Upper lobe of left lung (tissue), 6 donors: Measurements from ENCODE around the gene DHRS1. TPM values are rescaled to one million over a fixed set of nuclear protein-coding genes. Genes with fewer than 3 reads are reported as not detected.

Experiments
- ATAC-seq, 2 donors: fragments of 200-7000 bp; cut with Tn5 transposase; one replicate each; pipeline ENCODE4 v1.9.1; 2022; ENCODE audit warnings: mild to moderate bottlenecking in 2 of 2, moderate library complexity in 2 of 2; ENCODE audit not compliant: low FRiP score in 2 of 2
- DNase-seq, 2 donors: peaks; one replicate each; pipeline ENCODE4 v3.0.0-alpha.2; 2019 to 2020
- H3K27ac ChIP-seq, 4 donors: fragments of 200-600 bp; sonication (generic); one replicate each; pipeline ENCODE4 v1.5.1; 2016 to 2019
- H3K27me3 ChIP-seq, 4 donors: fragments of 200-600 bp; sonication (generic); one replicate each; pipeline ENCODE4 v1.5.1; 2017 to 2019
- H3K36me3 ChIP-seq, 4 donors: fragments of 200-600 bp; sonication (generic); one replicate each; pipeline ENCODE4 v1.5.1; 2016 to 2019
- H3K4me1 ChIP-seq, 4 donors: fragments of 200-600 bp; sonication (generic); one replicate each; pipeline ENCODE4 v1.5.1; 2018 to 2019
- H3K4me3 ChIP-seq, 4 donors: fragments of 200-600 bp; sonication (generic); one replicate each; pipeline ENCODE4 v1.5.1; 2017 to 2019; ENCODE audit warnings: mild to moderate bottlenecking in 2 of 4, moderate library complexity in 1 of 4
- H3K9me3 ChIP-seq, 4 donors: fragments of 200-600 bp; sonication (generic); one replicate each; pipeline ENCODE4 v1.5.1; 2018 to 2019
- CTCF ChIP-seq, 6 experiments: fragments of 450-650 bp in 4 of 6; fragments of 200-600 bp in 2 of 6; sonication (generic) in 2 of 6; IDR thresholded peaks; one replicate each; pipeline ENCODE4 v1.5.1; 2016 to 2019; ENCODE audit warnings: antibody characterized with exemption in 6 of 6
- EP300 ChIP-seq, 4 donors: sonication (generic); formaldehyde crosslinking; IDR thresholded peaks; one replicate each; pipeline ENCODE4 v1.5.1; 2017; ENCODE audit warnings: antibody characterized with exemption in 4 of 4, control low read depth in 2 of 4
- POLR2A ChIP-seq, 4 donors: fragments of 450-650 bp; IDR thresholded peaks; one replicate each; pipeline ENCODE4 v1.5.1; 2016 to 2017; ENCODE audit warnings: antibody characterized with exemption in 4 of 4, mild to moderate bottlenecking in 2 of 4
- POLR2AphosphoS5 ChIP-seq, 2 donors: sonication (generic); formaldehyde crosslinking; IDR thresholded peaks; one replicate each; pipeline ENCODE4 v1.5.1; 2017; ENCODE audit warnings: antibody characterized with exemption in 2 of 2
- WGBS, 2 donors: methylation state at CpG; one replicate each; pipeline ENCODE4 v1.1.5; 2017 to 2018; 5-methylcytosine and 5-hydroxymethylcytosine counted together
- total RNA-seq, 6 donors: library from RNA; depleted of rRNA in 4 of 6; stranded (reverse); fragments of >200 nt in 4 of 6; gene quantifications; one replicate each; pipeline versions ENCODE4 v1.1.0 to v1.2.1, GENCODE V29; 2016 to 2021
- donor health status: DM: no; HTN: no; CAD: no; lungs with moderate emphysema.
- donor health status: DM: no; HTN: yes; CAD: no; lungs with severe emphysema.

DHRS1 gene
- total RNA-seq = 10 to 100 TPM; 23.0 to 60.3 (median 32.8) TPM

GRCh38 chr14:24299255-24300191 is at the start of gene DHRS1, which contains the start of gene NOP9:
Gene DHRS1, minus strand, starts transcription at chr14:24299780. Its CDS starts 674 bp downstream, at chr14:24299106.
Gene NOP9, plus strand, starts transcription at chr14:24299850. Its CDS starts 105 bp downstream, at chr14:24299955.
- WGBS, 2 donors = 1 to 8% methylated on average over 6 to 46 of the region's 75 CpGs

GRCh38 chr14:24348186-24348585 is 48.6 kb upstream of the DHRS1 start:
- DNase-seq (no peak), ATAC-seq (no peak)
- Histone ChIP-seq H3K4me3 (no peak overlapping the region), H3K27me3 (no peaks in the 10 kb centered on the region), H3K36me3 (no peaks in the 10 kb centered on the region), H3K9me3 (no peaks in the 10 kb centered on the region), H3K4me1 (peaks cover 4 to 17% (median 10%) of the 10 kb centered on the region in 4 donors), H3K27ac (no peak overlapping the region)
- WGBS, 2 donors = 92 to 100% methylated on average over 2 of the region's 2 CpGs
- no peak for TF ChIP-seq POLR2A (IDR thresholded peaks at IDR 0.05)
- TF ChIP-seq EP300 (IDR thresholded peaks at IDR 0.05) = no peak
- TF ChIP-seq POLR2AphosphoS5 (IDR thresholded peaks at IDR 0.05) = no peak
- no peak for TF ChIP-seq CTCF (IDR thresholded peaks at IDR 0.05)

More at GRCh38 chr14:24299255-24300191, at the start of gene DHRS1, which contains the start of gene NOP9:
- peak within 1 kb of the TSS; percentile 68 to 95 (median 79) for H3K4me3 ChIP-seq
- peak; percentile 92 to 94 for TF ChIP-seq POLR2AphosphoS5 (IDR thresholded peaks at IDR 0.05)
- TF ChIP-seq CTCF (IDR thresholded peaks at IDR 0.05) = peak in 1 of 6 experiments; percentile 9
- TF ChIP-seq POLR2A (IDR thresholded peaks at IDR 0.05) = peak in 3 of 4 donors; percentile 23 to 75 (median 72)
- TF ChIP-seq EP300 (IDR thresholded peaks at IDR 0.05) = peak in 1 of 4 donors; percentile 30
- ATAC-seq = peak; percentile 94 to 95
- H3K9me3 ChIP-seq = no peaks in the 10 kb centered on the region
- peaks cover 29 to 48% (median 34%) of the 10 kb centered on the region in 4 donors for H3K4me1 ChIP-seq
- peak within 1 kb of the TSS; percentile 77 to 92 (median 90) for H3K27ac ChIP-seq
- peak; percentile 93 to 99 for DNase-seq
- H3K36me3 ChIP-seq = peaks cover 17 to 53% (median 40%) of the 10 kb centered on the region in 4 donors
- no peaks in the 10 kb centered on the region for H3K27me3 ChIP-seq

- WGBS, 2 donors = 30 to 50% methylated on average over 1 of the region's 1 CpG
- Histone ChIP-seq H3K4me1 (peaks cover 4 to 11% (median 8%) of the 10 kb centered on the region in 4 donors), H3K36me3 (no peaks in the 10 kb centered on the region), H3K4me3 (no peak overlapping the region), H3K27me3 (no peaks in the 10 kb centered on the region), H3K27ac (peak overlapping the region in 2 of 4 donors; percentile 38 to 59), H3K9me3 (no peaks in the 10 kb centered on the region)
- ATAC-seq (no peak), DNase-seq (no peak)
- TF ChIP-seq CTCF (IDR thresholded peaks at IDR 0.05) (no peak), EP300 (IDR thresholded peaks at IDR 0.05) (no peak), POLR2A (IDR thresholded peaks at IDR 0.05) (no peak), POLR2AphosphoS5 (IDR thresholded peaks at IDR 0.05) (no peak)
Observed at GRCh38 chr14:24347134-24347533, 47.6 kb upstream of the DHRS1 start.

GRCh38 chr14:24343795-24344660 is 44.4 kb upstream of the DHRS1 start:
- ATAC-seq (no peak), DNase-seq (no peak)
- Histone ChIP-seq H3K27ac (no peak overlapping the region), H3K27me3 (no peaks in the 10 kb centered on the region), H3K4me1 (peaks cover 4 to 13% (median 8%) of the 10 kb centered on the region in 4 donors), H3K4me3 (no peak overlapping the region), H3K36me3 (no peaks in the 10 kb centered on the region), H3K9me3 (no peaks in the 10 kb centered on the region)
- no peak for TF ChIP-seq CTCF (IDR thresholded peaks at IDR 0.05)
- TF ChIP-seq POLR2A (IDR thresholded peaks at IDR 0.05) = no peak
- no peak for TF ChIP-seq POLR2AphosphoS5 (IDR thresholded peaks at IDR 0.05)
- TF ChIP-seq EP300 (IDR thresholded peaks at IDR 0.05) = no peak
- WGBS, 2 donors = 79 to 82% methylated on average over 7 of the region's 7 CpGs
